Skeletal muscle tissue (tissue), 4 donors: ENCODE results near the gene TXNL4B. TPM values are rescaled to one million over a fixed set of nuclear protein-coding genes. Genes with fewer than 3 reads are reported as not detected.
"Not testable (repeated sequence)": the region's sequence is repeated elsewhere in the genome, so short reads cannot be mapped to it uniquely, and the experiment has no call there.

Experiments
- H3K27ac ChIP-seq: one replicate; pipeline ENCODE4 v1.7.0; 2013; ENCODE audit warnings: mild to moderate bottlenecking, low read depth, low read length, inconsistent platforms
- H3K27me3 ChIP-seq, 3 donors: one replicate each; pipeline ENCODE4 v1.7.0; 2013; ENCODE audit warnings: low read length in 3 of 3; ENCODE audit not compliant: control insufficient read depth in 3 of 3, insufficient read depth in 3 of 3
- H3K36me3 ChIP-seq, 3 donors: one replicate each; pipeline ENCODE4 v1.7.0; 2013; ENCODE audit warnings: low read length in 3 of 3; ENCODE audit not compliant: control insufficient read depth in 3 of 3, insufficient read depth in 3 of 3
- H3K4me1 ChIP-seq, 3 donors: one replicate each; pipeline ENCODE4 v1.7.0; 2013; ENCODE audit warnings: low read length in 3 of 3, mild to moderate bottlenecking in 3 of 3; ENCODE audit not compliant: control insufficient read depth in 3 of 3, insufficient read depth in 3 of 3
- H3K4me3 ChIP-seq, 3 donors: one replicate each; pipeline ENCODE4 v1.7.0; 2013; ENCODE audit warnings: low read length in 3 of 3
- H3K9ac ChIP-seq, 3 donors: one replicate each; pipeline ENCODE4 v1.7.0; 2013; ENCODE audit warnings: low read length in 3 of 3, mild to moderate bottlenecking in 3 of 3, moderate library complexity in 2 of 3, low read depth in 1 of 3
- H3K9me3 ChIP-seq, 3 donors: one replicate each; pipeline ENCODE4 v1.7.0; 2013; ENCODE audit warnings: low read length in 3 of 3; ENCODE audit not compliant: control insufficient read depth in 3 of 3
- total RNA-seq: library from RNA; depleted of rRNA; stranded (reverse); fragments of >200 nt; gene quantifications from one replicate; pipeline ENCODE4 v1.2.3, GENCODE V29; 2014
- donor health status: Osteomylitis.

TXNL4B gene
- total RNA-seq, 1 donor from 2014 or later, result 9.9 TPM

GRCh38 chr16:72059060-72059459 lies 34.4 kb downstream of the TXNL4B start:
- not testable (repeated sequence) for H3K27me3 ChIP-seq, H3K4me1 ChIP-seq, H3K9ac ChIP-seq, H3K36me3 ChIP-seq, H3K9me3 ChIP-seq, H3K27ac ChIP-seq, H3K4me3 ChIP-seq

GRCh38 chr16:72057313-72057712 lies 36.1 kb downstream of the TXNL4B start:
- H3K9ac ChIP-seq, H3K4me3 ChIP-seq, H3K9me3 ChIP-seq, H3K4me1 ChIP-seq, H3K36me3 ChIP-seq, H3K27ac ChIP-seq, H3K27me3 ChIP-seq: not testable (repeated sequence)

- peaks cover 1 to 8% (median 8%) of the 10 kb centered on the region in 3 donors for H3K4me1 ChIP-seq
- no peak overlapping the region for H3K27ac ChIP-seq
- H3K27me3 ChIP-seq, result no peaks in the 10 kb centered on the region
- no peaks in the 10 kb centered on the region for H3K9me3 ChIP-seq
- no peak overlapping the region for H3K4me3 ChIP-seq
- H3K9ac ChIP-seq, result no peak overlapping the region
- no peaks in the 10 kb centered on the region for H3K36me3 ChIP-seq
These were observed 37.5 kb downstream of the TXNL4B start for GRCh38 chr16:72055911-72056310.

- not testable (repeated sequence) for H3K36me3 ChIP-seq, H3K9ac ChIP-seq, H3K27me3 ChIP-seq, H3K9me3 ChIP-seq, H3K27ac ChIP-seq, H3K4me3 ChIP-seq
- H3K4me1 ChIP-seq, result peaks cover 10 to 13% (median 12%) of the 10 kb centered on the region in 3 donors
These were observed 39.1 kb downstream of the TXNL4B start, which contains the start of gene HP for GRCh38 chr16:72054254-72054847. Gene HP, plus strand, starts transcription at chr16:72054505. Its CDS starts 148 bp downstream, at chr16:72054653.

GRCh38 chr16:72051818-72052217 lies 41.6 kb downstream of the TXNL4B start:
- H3K4me1 ChIP-seq, result peaks cover 10 to 13% (median 12%) of the 10 kb centered on the region in 3 donors

GRCh38 chr16:72050769-72051464 lies 42.5 kb downstream of the TXNL4B start:
- Histone ChIP-seq H3K36me3 (no peaks in the 10 kb centered on the region), H3K4me1 (peaks cover 10 to 13% (median 12%) of the 10 kb centered on the region in 3 donors), H3K4me3 (no peak overlapping the region), H3K27me3 (no peaks in the 10 kb centered on the region), H3K9ac (no peak overlapping the region), H3K27ac (peak overlapping the region; percentile 68), H3K9me3 (no peaks in the 10 kb centered on the region)

More at GRCh38 chr16:72051818-72052217, 41.6 kb downstream of the TXNL4B start:
- H3K36me3 ChIP-seq, result no peaks in the 10 kb centered on the region
- no peaks in the 10 kb centered on the region for H3K27me3 ChIP-seq
- no peak overlapping the region for H3K9ac ChIP-seq
- H3K9me3 ChIP-seq, result no peaks in the 10 kb centered on the region
- H3K27ac ChIP-seq, result no peak overlapping the region
- no peak overlapping the region for H3K4me3 ChIP-seq

GRCh38 chr16:72049110-72049509 lies 44.3 kb downstream of the TXNL4B start:
- Histone ChIP-seq H3K9ac (no peak overlapping the region), H3K36me3 (no peaks in the 10 kb centered on the region), H3K4me1 (peaks cover 10 to 13% (median 12%) of the 10 kb centered on the region in 3 donors), H3K27me3 (no peaks in the 10 kb centered on the region), H3K4me3 (no peak overlapping the region), H3K27ac (no peak overlapping the region), H3K9me3 (no peaks in the 10 kb centered on the region)

- H3K27me3 ChIP-seq, result no peaks in the 10 kb centered on the region
- no peak overlapping the region for H3K27ac ChIP-seq
- peaks cover 0 to 9% (median 0%) of the 10 kb centered on the region in 3 donors for H3K36me3 ChIP-seq
- H3K4me3 ChIP-seq, result no peak overlapping the region
- H3K9ac ChIP-seq, result no peak overlapping the region
- peaks cover 16 to 19% (median 19%) of the 10 kb centered on the region in 3 donors for H3K4me1 ChIP-seq
- no peaks in the 10 kb centered on the region for H3K9me3 ChIP-seq
These were observed 48.5 kb downstream of the TXNL4B start for GRCh38 chr16:72044825-72045359.

GRCh38 chr16:72044296-72044695 lies 49.1 kb downstream of the TXNL4B start:
- Histone ChIP-seq H3K36me3 (peaks cover 0 to 9% (median 0%) of the 10 kb centered on the region in 3 donors), H3K4me1 (peaks cover 16 to 19% (median 19%) of the 10 kb centered on the region in 3 donors), H3K9ac (no peak overlapping the region), H3K9me3 (no peaks in the 10 kb centered on the region), H3K4me3 (no peak overlapping the region), H3K27ac (no peak overlapping the region), H3K27me3 (no peaks in the 10 kb centered on the region)

- Histone ChIP-seq H3K36me3 (peaks cover 0 to 9% (median 0%) of the 10 kb centered on the region in 3 donors), H3K4me1 (peaks cover 16 to 19% (median 19%) of the 10 kb centered on the region in 3 donors), H3K9ac (no peak overlapping the region), H3K9me3 (no peaks in the 10 kb centered on the region), H3K27me3 (no peaks in the 10 kb centered on the region), H3K27ac (no peak overlapping the region), H3K4me3 (no peak overlapping the region)
These were observed 49.9 kb downstream of the TXNL4B start for GRCh38 chr16:72043539-72043938.
